ENCODE data around the gene KLHL35. TPM values are rescaled to one million over a fixed set of nuclear protein-coding genes. Genes with fewer than 3 reads are reported as not detected.

KLHL35 gene
- total and polyA plus RNA-seq, 2 experiments from 2014 or later: 0.10 to 0.28 TPM

- Histone ChIP-seq H3K27me3 (ENCODE audit: insufficient read depth) (no peaks in the 10 kb centered on the region), H3K79me2 (replicated peaks; ENCODE audit: insufficient read depth) (peaks cover 46% of the 10 kb centered on the region), H3K36me3 (ENCODE audit: insufficient read depth) (peaks cover 34% of the 10 kb centered on the region), H2AFZ (peak overlapping the region; percentile 61; the same call in 1 of the 2 replicates), H4K20me1 (replicated peaks; ENCODE audit: insufficient read depth) (peaks cover 31% of the 10 kb centered on the region), H3K27ac (ENCODE audit: low read depth) (no peak overlapping the region), H3K4me3 (no peak overlapping the region), H3K9me2 (ENCODE audit: insufficient read depth) (no peaks in the 10 kb centered on the region), H3K4me1 (ENCODE audit: insufficient read depth) (peaks cover 29% of the 10 kb centered on the region), H3K4me2 (no peak overlapping the region), H3F3A (replicated peaks; ENCODE audit: low read depth) (peaks cover 30% of the 10 kb centered on the region)
- H3K4me1 Mint-ChIP-seq: peaks cover 33% of the 10 kb centered on the region
- H3K9me3 Mint-ChIP-seq: no peaks in the 10 kb centered on the region; the same call in 1 of the 3 replicates
- DNase-seq (ENCODE audit: low spot score) (no peak), ATAC-seq (no peak)
- peaks cover 47% of the 10 kb centered on the region for H3K36me3 Mint-ChIP-seq (ENCODE audit: low read depth)
- TF ChIP-seq POLR2AphosphoS5 (IDR thresholded peaks at IDR 0.05; ENCODE audit: low read depth) (no peak), ZNF462 (CRISPR knock-in tag; IDR thresholded peaks at IDR 0.05) (no peak), ETS1 (IDR thresholded peaks at IDR 0.05) (no peak), JUNB (IDR thresholded peaks at IDR 0.05; ENCODE audit: unreplicated experiment) (no peak), CREB1 (CRISPR knock-in tag; IDR thresholded peaks at IDR 0.05; ENCODE audit: low read depth) (no peak), ZNF331 (CRISPR knock-in tag; IDR thresholded peaks at IDR 0.05; ENCODE audit: low read depth) (no peak)
- peaks cover 8% of the 10 kb centered on the region for H3K27me3 Mint-ChIP-seq (ENCODE audit: insufficient read depth, low read depth, poor library complexity)
- peak overlapping the region; percentile 99 for H3K27ac Mint-ChIP-seq
- peak overlapping the region; percentile 98 for H3K4me3 Mint-ChIP-seq
Measured at GRCh38 chr11:75398906-75399305, 34.1 kb downstream of the KLHL35 start.

Data from GM23338 (cell line).